OCI-LY1 (cell line): ENCODE measurements around the gene VPS33B.
"Not testable (repeated sequence)": the region's sequence is repeated elsewhere in the genome, so short reads cannot be mapped to it uniquely, and the experiment has no call there.

Source experiments
- H2AFZ ChIP-seq: fragments of 200-600 bp; sonication (generic), shearing (Covaris generic); 2 replicates; pipeline ENCODE4 v1.6.0; 2014; ENCODE audit warnings: antibody characterized with exemption, mild to moderate bottlenecking, low read length
- H3F3A ChIP-seq: fragments of 200-600 bp; sonication (generic), shearing (Covaris generic); 2 replicates; pipeline ENCODE4 v1.6.0; 2014; ENCODE audit warnings: mild to moderate bottlenecking, antibody characterized with exemption, low read length, moderate library complexity; ENCODE audit not compliant: insufficient read depth
- H3K27ac ChIP-seq: fragments of 200-600 bp; sonication (generic); 2 replicates; pipeline ENCODE4 v1.5.1; 2014; ENCODE audit warnings: low read length, mixed run types, mild to moderate bottlenecking, low read depth; ENCODE audit not compliant: poor library complexity, severe bottlenecking
- H3K27me3 ChIP-seq: fragments of 200-600 bp; sonication (generic); 2 replicates; pipeline ENCODE4 v1.6.0; 2014; ENCODE audit warnings: antibody characterized with exemption, mild to moderate bottlenecking, low read length, moderate library complexity; ENCODE audit not compliant: insufficient read depth
- H3K36me3 ChIP-seq: fragments of 200-600 bp; sonication (generic); 2 replicates; pipeline ENCODE4 v1.6.1; 2014; ENCODE audit warnings: mild to moderate bottlenecking, antibody characterized with exemption, low read length, moderate library complexity, mixed read lengths; ENCODE audit not compliant: insufficient read depth
- H3K4me1 ChIP-seq: fragments of 200-600 bp; sonication (generic); 2 replicates; pipeline ENCODE4 v1.5.1; 2014; ENCODE audit warnings: mild to moderate bottlenecking, low read length, moderate library complexity; ENCODE audit not compliant: insufficient read depth, severe bottlenecking
- H3K4me2 ChIP-seq: fragments of 200-600 bp; sonication (generic), shearing (Covaris generic); 2 replicates; pipeline ENCODE4 v1.6.1; 2014; ENCODE audit warnings: low read length
- H3K4me3 ChIP-seq: fragments of 200-600 bp; sonication (generic); 2 replicates; pipeline ENCODE4 v1.5.1; 2014; ENCODE audit warnings: low read length, low read depth, mild to moderate bottlenecking, mixed read lengths; ENCODE audit not compliant: poor library complexity, severe bottlenecking
- H3K79me2 ChIP-seq: fragments of 200-600 bp; shearing (Covaris generic); 2 replicates; pipeline ENCODE4 v1.6.1; 2016; ENCODE audit warnings: mixed run types, low read length, mixed read lengths; ENCODE audit not compliant: insufficient read depth
- H3K9ac ChIP-seq: fragments of 200-600 bp; sonication (generic), shearing (Covaris generic); 2 replicates; pipeline ENCODE4 v1.6.1; 2014; ENCODE audit warnings: mild to moderate bottlenecking, low read length, mixed read lengths
- H3K9me2 ChIP-seq: fragments of 200-600 bp; sonication (generic), shearing (Covaris generic); 2 replicates; pipeline ENCODE4 v1.6.1; 2014; ENCODE audit warnings: low read depth, mild to moderate bottlenecking, low read length, mixed read lengths
- H3K9me3 ChIP-seq: fragments of 200-600 bp; shearing (Covaris generic); 2 replicates; pipeline ENCODE4 v1.6.1; 2014; ENCODE audit warnings: low read length, mixed read lengths
- H4K20me1 ChIP-seq: fragments of 200-600 bp; sonication (generic), shearing (Covaris generic); 2 replicates; pipeline ENCODE4 v1.6.0; 2016; ENCODE audit warnings: mild to moderate bottlenecking, low read length; ENCODE audit not compliant: insufficient read depth
- CTCF ChIP-seq: fragments of 200-600 bp; sonication (generic), shearing (Covaris generic); IDR thresholded peaks from 2 replicates; pipeline ENCODE4 v1.5.1; 2017; ENCODE audit warnings: mild to moderate bottlenecking, antibody characterized with exemption, low read length, moderate library complexity, mixed read lengths
- EZH2 ChIP-seq: fragments of 200-600 bp; sonication (generic), shearing (Covaris generic); IDR thresholded peaks from 2 replicates; pipeline ENCODE4 v1.8.0; 2017; ENCODE audit warnings: borderline replicate concordance, mixed run types, mild to moderate bottlenecking, antibody characterized with exemption, low read length, moderate library complexity, mixed read lengths

The VPS33B gene

GRCh38 chr15:91021516-91022074 is 799 bp downstream of the VPS33B start:
- Histone ChIP-seq H4K20me1 (no peaks in the 10 kb centered on the region), H3K4me3 (peak overlapping the region; percentile 84), H3K36me3 (0 out of 2 replicates have a peak, but pooled peaks cover 4% of the 10 kb centered on the region), H3F3A (no peaks in the 10 kb centered on the region), H3K9me3 (no peaks in the 10 kb centered on the region), H3K79me2 (no peaks in the 10 kb centered on the region), H3K4me2 (peak overlapping the region; percentile 99), H3K27me3 (no peaks in the 10 kb centered on the region), H3K9ac (peak overlapping the region; percentile 83), H3K4me1 (peaks cover 23% of the 10 kb centered on the region), H3K27ac (no peak overlapping the region), H3K9me2 (no peaks in the 10 kb centered on the region), H2AFZ (no peak overlapping the region)
- no peak for TF ChIP-seq CTCF
- TF ChIP-seq EZH2: no peak

GRCh38 chr15:91018158-91018557 is 4.2 kb downstream of the VPS33B start:
- TF ChIP-seq CTCF (no peak), EZH2 (no peak)
- Histone ChIP-seq H3K79me2 (no peaks in the 10 kb centered on the region), H3K9me2 (no peaks in the 10 kb centered on the region), H3K9me3 (no peaks in the 10 kb centered on the region), H3K27ac (no peak overlapping the region), H3K4me3 (no peak overlapping the region), H3K36me3 (peaks cover 14% of the 10 kb centered on the region; the same call in 1 of the 2 replicates), H3K27me3 (no peaks in the 10 kb centered on the region), H3F3A (no peaks in the 10 kb centered on the region), H3K4me2 (no peak overlapping the region), H3K9ac (no peak overlapping the region), H2AFZ (no peak overlapping the region), H4K20me1 (no peaks in the 10 kb centered on the region), H3K4me1 (peaks cover 22% of the 10 kb centered on the region)

GRCh38 chr15:91017716-91018115 is 4.7 kb downstream of the VPS33B start:
- no peaks in the 10 kb centered on the region for H3K9me2 ChIP-seq
- no peak for TF ChIP-seq EZH2
- TF ChIP-seq CTCF: no peak
- H3K4me1 ChIP-seq: peaks cover 18% of the 10 kb centered on the region
- H3K4me3 ChIP-seq: no peak overlapping the region
- no peaks in the 10 kb centered on the region for H3K79me2 ChIP-seq
- H3K36me3 ChIP-seq: peaks cover 18% of the 10 kb centered on the region; the same call in 1 of the 2 replicates
- H3K9ac ChIP-seq: no peak overlapping the region
- H4K20me1 ChIP-seq: no peaks in the 10 kb centered on the region
- H3K4me2 ChIP-seq: no peak overlapping the region
- H2AFZ ChIP-seq: no peak overlapping the region
- no peaks in the 10 kb centered on the region for H3K9me3 ChIP-seq
- no peaks in the 10 kb centered on the region for H3K27me3 ChIP-seq
- H3F3A ChIP-seq: no peaks in the 10 kb centered on the region
- H3K27ac ChIP-seq: no peak overlapping the region

- H3K27ac ChIP-seq, H4K20me1 ChIP-seq: not testable (repeated sequence)
- H3K36me3 ChIP-seq: peaks cover 31% of the 10 kb centered on the region; the same call in 1 of the 2 replicates
These were observed 8.7 kb downstream of the VPS33B start for GRCh38 chr15:91013701-91014100.

More at GRCh38 chr15:91013701-91014100, 8.7 kb downstream of the VPS33B start:
- H3K4me3 ChIP-seq, H3K4me2 ChIP-seq, H3K79me2 ChIP-seq, H2AFZ ChIP-seq, H3K4me1 ChIP-seq, H3K9me3 ChIP-seq, H3K27me3 ChIP-seq, H3K9me2 ChIP-seq, H3F3A ChIP-seq, H3K9ac ChIP-seq: not testable (repeated sequence)
